NOMO-1 treated with DMSO at 0.1 percent for 48 hours (cell line): ENCODE results near the gene RTCA.
"Not testable (repeated sequence)": the region's sequence is repeated elsewhere in the genome, so short reads cannot be mapped to it uniquely, and the experiment has no call there.

Source experiments
- DNase-seq: peaks from one replicate; lab custom pipeline; 2025; ENCODE audit not compliant: unreplicated experiment; lab: John Stamatoyannopoulos, UW

RTCA gene

DNA sequence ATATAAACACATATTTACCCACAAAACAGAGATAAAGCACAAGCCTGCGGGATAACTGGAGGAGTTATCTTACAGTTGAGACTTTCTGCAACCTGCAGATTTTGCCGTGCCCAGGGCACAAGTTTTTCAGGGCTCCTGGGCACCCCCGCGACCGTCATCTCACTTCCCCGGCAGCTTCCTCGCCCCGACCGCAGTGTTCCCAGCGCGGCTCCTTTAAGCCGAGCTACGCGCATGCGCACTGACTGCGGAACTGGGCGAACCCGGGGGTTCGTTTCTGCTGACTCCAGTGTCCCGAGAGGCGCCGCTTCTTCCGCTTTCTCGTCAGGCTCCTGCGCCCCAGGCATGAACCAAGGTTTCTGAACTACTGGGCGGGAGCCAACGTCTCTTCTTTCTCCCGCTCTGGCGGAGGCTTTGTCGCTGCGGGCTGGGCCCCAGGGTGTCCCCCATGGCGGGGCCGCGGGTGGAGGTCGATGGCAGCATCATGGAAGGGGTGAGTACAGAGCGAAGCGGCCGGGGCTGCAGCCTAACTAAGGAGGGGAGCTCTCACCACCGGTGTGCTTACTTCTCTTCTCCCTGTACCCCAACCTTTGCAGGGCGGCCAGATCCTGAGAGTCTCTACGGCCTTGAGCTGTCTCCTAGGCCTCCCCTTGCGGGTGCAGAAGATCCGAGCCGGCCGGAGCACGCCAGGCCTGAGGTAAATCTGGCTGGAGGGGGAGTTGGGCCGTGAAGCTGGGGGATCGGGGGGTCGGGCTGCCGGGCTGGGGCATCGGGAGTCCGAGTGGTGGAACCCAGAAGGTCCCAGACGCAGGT lies at the start of gene RTCA:
Gene RTCA, plus strand, starts transcription at position 286 of the 810 bp plus-strand sequence. Its CDS starts 160 bp downstream, at position 446.
- DNase-seq, result peak; percentile 97

DNA sequence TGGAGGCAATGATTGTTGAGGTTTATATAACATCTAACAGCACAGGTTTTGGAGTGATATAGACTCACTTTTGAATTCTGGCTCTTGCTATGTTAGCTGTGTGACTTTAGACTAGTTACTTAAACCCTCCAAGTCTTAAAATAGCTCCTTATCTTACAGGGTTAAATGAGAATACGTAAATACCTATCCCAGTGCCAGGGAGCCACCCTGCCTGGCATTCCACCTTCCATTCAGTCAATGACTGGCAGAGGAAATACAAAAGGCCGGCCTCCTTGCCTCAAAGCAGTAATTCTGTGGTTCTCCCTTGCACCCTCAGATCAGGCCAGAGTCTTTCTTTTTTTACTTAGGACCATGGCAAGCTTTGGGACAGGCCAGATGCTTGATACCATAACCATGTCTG lies 48.2 kb upstream of the RTCA start:
- DNase-seq, result no peak

DNA sequence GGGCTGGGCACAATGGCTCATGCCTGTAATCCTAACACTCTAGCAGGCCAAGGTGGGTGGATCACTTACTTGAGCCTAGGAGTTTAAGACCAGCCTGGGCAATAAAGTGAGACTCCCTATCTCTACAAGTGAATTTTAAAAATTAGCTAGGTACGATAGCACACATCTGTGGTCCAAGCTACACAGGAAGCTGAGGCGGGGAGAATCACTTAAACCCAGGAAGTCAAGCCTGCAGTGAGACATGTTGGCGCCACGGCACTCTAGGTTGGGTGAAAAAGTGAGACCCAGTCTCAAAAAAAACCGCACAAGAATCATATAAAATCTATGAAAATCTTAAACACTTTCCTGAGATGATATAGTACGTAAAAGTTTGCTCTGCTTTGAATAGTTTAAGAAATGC lies 46.6 kb upstream of the RTCA start:
- DNase-seq, result no peak

DNA sequence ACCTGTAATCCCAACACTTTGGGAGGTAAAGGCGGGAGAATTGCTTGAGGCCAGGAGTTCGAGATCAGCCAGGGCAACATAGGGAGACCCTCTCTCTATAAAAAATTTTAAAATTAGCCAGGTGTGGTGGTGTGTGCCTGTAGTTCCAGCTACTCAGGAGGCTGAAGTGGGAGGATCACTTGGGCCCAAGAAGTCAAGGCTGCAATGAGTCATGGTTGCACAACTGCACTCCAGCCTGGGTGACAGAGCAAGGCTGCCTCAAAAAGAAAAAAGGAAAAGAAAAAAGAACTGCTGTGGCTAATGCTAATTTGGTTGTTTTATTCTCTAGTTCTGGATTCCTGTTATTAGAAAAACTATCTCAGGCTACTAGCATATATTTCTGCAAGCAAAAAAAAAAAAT lies 46.1 kb upstream of the RTCA start:
- DNase-seq, result no peak

DNA sequence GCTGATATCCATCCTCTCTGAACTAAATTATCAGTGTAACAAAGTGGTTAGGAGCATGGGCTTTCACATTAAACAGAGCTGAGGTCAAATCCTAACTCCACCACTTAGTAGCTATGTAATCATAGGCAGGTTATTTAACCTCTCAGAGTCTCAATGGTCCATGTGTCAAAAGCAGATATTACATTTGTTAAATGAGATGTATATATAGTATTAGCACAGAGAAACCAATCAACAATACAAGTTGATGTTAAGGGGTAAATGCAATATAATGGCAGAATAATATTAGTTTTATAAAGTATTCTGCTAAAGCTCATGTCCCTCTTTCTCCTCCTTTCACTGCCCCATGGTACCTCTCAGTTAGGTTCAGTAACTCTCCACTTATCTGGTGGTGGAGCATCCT lies 43.6 kb upstream of the RTCA start:
- DNase-seq, result no peak

DNA sequence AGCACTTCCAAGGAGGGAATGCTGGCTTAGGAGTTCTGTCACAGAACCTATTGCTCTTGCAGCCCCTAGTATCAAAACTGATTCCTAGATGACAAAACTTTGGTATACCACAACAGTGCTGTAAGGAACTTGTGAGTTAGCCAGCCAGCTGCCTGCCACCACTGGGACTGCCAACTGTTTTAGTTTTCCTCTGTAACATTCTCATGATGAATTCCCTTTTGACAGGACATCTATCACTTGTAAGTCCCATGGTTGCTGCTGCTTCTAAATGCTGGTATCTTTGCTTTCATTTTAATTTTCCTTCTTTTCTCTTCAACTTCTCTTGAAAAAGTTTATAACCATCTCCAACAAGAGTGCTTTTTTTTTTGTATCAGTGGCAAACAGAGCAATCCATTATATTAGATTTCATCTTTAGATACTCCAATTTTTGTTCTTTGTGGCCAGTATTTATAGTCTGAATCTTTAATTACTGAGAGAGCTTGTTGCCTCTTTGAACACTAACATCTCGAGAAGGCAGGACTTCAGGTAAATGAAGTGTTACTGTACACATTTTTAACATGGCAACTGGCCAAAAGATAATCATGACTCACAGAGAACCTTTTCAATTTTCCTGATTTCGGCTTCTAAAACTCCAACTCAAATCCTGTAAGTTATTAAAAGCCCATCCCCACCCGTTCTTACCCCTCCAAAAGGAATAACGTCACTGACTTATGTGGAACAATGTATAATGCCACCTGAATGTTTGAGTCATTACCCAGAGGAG lies 36.2 kb upstream of the RTCA start:
- DNase-seq, result no peak

DNA sequence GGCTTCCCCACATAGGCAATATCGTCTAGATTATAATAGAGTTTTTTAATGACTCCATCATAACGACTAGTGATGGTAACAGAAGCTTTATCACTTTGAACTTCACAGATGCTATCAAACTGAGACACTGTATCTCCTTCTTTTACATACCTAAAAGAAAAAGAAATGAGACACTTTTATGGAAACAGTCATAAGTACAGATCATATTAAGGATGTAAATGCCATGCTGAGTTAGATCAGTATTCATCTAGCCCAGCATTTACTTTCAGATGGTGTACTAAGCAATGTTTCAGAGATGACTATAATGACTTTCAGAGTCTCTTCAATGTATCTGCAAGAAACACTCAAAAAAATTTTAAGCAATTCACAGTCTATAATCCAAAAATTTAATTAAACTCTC lies 35.3 kb upstream of the RTCA start:
- no peak for DNase-seq

DNA sequence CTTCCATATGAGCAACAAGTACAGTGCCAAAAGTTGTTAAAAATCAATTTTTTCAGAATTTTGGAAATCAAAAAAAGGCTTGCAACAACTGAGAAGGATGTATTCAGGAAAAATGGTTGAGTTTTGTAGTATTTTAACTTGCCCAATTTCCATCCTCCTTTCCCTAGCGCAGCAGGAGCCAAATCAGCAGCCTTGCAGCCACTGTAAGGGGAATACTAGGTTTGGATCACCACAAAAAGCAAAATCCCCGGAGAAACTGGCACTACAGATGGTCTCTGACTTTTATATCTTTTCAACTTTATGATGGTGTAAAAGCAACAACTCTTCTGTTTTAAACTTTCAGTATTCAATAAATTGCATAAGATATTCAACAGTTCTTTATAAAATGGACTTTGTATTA lies 34.3 kb upstream of the RTCA start:
- no peak for DNase-seq

DNA sequence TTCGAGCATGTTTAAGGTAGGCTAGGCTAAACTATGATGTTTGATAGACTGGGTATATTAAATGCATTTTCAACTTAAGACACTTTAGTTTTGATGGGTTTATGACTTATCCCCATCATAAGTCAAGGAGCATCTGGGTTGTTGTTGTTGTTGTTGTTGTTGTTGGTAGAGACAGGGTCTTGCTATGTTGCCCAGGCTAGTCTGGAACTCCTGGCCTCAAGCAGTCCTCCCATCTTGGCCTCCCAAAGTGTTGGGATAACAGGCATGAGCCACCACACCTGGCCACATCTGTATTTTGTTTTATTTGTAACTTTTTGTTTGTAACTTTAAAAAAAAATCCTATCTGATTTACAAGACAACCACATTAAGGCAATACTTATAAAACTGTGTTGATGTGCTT lies 33.9 kb upstream of the RTCA start:
- DNase-seq, result no peak

DNA sequence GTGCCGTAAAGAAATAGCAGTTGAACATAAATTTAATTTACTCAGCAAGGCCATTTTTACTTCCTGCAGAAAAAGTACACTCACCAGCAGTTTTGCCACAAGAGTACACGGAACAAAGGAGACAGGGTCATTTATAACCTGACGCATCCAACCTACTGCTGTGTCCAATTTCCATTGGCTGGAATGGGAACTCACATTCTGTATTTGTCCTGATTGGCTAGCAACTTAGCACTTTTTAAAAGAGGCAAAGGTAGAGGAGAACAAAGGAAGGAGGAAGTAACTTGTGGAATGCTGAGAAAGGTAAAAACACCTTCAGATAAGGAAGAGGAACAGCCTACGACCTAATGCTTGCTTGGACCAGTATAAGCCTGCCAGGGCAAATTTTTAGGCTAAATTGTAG lies 32.5 kb upstream of the RTCA start:
- not testable (repeated sequence) for DNase-seq

DNA sequence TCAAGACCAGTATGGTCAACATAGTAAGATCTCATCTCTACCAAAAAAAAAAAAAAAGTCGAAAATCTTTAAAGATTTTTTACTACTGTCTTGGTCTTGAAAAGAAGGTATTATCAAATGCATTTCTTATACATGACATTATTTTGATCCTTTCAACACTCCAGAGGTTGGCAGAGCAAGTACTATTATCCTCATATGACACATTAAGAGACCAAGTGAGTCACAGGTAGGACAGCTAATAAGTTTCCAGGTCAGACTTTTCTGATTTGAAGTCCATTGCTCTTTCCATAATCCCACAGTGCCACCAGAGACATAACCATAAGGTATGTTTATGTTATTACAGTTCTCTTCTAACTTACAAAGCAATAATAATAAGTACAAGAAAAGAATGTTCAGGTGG lies 31.6 kb upstream of the RTCA start:
- DNase-seq, result no peak

DNA sequence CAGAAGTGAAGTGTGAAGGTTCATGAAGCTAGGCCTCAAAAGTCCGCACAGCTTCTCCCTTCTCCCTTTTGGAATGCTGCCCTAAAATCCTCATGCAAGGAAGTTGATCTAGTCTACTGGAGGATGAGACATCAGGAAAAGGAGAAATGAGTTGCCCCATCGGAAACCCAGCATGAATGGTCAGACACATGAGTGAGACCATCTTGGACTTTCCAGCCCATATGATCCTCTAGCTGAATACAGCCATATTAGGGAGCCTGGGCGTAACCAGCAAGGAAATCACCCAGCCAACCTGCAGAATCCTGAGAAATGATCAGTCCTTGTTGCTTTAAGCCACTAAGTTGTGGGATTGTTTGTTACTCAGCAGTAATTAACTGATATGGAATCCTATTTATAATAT lies 28.9 kb upstream of the RTCA start:
- no peak for DNase-seq

DNA sequence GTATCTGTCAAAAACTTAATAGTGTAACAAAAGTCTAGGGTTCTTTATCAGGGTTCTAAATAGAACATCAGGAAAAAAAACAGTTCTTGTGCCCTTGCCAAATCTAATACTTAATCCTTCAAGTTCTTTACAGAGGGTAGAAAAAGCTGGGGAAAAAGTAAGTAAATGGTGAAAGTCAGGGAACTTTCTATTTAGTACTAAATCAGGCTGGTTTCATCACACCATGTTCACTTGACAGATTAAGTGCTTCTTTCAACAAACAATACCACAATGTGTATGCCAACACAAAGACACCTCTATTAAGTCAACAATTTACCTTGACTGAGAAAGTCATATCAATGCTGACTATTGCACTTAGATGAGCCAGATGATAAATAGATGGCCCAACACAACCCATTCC lies 26.1 kb upstream of the RTCA start:
- DNase-seq, result no peak

DNA sequence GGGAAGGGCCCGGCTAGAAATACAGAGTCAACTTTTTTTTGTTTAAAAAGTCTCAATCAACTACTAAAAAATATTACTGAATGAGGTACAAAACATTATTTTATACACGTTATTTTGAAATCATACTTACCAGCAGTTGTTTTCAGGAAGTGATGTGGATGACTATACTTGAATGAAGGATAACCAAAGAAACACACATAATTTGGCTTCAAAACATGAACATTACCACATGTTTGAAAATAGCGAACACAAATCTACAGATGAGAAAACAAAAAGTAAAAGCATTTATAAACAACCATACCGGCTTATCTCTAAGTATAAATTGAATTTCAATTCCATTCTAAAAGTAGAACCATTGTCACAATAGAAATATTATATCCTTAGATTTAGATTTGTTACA lies 25.4 kb upstream of the RTCA start:
- no peak for DNase-seq

DNA sequence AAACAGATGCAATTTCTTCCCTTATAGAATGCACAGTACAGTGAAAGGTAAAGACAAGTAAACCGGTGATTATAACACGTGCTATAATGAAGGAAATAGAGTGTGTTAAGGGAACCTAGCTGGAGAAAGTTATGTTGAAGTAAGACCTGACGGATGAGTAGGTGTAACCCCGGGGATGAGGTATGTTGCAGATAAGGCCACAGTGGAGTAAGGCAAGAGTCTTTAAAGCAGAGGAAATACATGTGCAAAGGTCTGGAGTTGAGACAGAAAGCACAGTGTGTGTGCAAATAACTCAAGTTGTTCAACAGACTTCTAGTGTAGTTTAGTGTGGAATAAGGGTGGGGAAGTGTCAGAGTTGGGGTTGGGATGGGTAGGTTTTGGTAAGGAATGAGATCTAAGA lies 19.3 kb upstream of the RTCA start:
- no peak for DNase-seq

DNA sequence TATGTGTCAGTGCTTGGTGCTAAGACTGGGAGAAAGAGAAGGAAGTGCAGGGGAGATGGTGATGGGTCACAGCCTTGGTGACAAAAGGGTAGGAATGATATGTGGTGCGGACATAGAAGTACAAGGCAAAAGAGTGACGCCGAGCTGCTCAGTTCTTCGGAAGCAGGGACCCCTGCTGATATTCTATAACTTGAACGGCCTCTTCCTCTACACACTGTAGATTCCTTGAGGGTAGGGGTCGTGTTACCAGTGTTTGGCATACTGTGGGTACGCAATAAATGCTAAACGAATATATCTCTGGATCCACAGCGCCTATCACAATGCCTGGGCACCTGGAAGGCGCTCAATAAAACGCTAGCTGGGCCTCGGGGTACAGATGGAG lies 16.9 kb upstream of the RTCA start:
- no peak for DNase-seq

DNA sequence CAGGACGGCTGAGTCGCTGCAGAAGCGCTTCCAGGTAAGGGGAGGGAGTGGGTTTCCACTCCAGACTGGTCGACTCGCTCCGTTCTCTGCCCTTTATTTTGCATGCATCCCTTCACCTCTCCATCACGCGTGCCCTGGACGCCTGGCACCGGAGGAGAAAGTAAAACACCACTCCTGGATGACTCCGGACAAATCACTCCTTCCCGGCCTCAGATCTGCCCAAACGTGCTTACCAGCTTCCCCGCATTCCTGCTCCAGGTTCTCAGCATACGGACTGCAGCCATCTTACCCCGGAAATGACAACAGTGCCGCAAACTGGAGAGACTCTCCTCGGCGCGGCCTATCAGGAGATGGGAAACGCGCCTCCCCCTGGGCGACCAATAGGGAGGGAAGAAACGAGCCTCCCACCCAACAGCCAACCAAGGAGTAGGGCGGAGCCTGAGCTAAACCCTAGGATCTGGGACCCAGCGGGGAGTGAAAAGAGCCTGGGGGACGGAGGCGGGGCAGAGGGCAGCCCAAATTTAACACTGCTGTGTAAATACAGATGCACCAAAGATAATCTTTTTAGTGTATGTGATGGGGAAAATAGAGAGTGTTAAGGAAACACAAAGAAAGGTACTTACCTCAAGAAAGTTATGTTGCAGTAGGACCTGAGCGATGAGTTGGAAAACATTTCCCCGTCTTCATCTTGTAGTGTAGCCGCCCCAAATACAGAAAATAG lies 16.3 kb upstream of the RTCA start, which contains the start of gene DBT:
Gene DBT, minus strand, starts transcription at position 298 of the 721 bp plus-strand sequence. Its CDS starts 14 bp downstream, at position 284.
- peak; percentile 94 for DNase-seq

DNA sequence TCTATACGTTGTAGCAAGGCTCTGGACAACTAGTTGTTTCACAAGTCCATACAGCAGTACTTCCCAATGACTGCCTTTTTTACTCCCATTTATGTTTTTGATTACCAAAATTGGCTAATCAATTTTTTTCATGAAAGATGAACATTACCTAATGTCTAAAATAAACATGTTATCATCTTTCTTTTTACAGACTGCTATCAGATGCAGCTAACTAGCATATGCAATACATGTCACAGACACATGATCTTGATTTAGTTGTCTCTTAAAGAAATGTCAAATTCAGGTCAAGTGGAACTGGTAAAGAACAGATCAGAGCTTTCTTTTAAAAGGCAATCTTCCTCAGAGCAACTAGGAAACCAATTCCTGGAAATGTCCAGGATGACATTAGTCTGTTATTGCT lies 15.8 kb upstream of the RTCA start:
- no peak for DNase-seq

DNA sequence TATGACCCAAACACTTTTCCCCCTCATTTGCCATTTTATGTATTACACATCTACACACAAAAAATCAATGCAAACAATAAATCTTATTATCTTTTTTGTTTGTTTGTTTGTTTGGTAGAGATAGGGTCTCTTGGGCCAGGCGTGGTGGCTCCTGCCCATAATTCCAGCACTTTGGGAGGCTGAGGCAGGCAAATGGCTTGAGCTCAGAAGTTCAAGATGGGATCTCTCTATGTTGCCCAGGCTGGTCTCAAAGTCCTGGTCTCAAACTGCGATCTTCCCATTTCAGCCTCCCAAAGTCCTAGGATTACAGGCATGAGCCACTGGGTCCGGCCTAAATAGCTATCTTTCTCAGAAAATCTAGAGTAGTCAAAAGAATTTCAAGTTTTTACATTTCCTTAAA lies 15.2 kb upstream of the RTCA start:
- DNase-seq, result no peak

DNA sequence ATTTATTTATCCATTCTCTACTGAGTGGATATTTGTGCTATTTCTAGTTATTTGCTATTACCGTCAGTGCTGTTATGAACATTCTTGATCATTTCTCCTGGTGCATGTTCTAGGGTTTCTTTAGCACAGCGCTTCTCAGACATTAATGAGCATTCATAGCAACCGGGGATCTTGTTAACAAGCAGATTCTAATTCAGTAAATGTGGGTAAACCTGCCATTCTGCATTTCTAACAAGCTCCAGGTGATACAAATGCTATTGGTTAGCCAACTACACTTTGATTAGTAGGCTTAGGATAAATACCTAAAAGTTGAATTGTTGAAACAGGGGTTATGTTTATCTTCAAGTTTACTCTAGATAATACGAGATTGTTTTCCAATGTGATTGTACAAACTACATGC lies 13.1 kb upstream of the RTCA start:
- DNase-seq, result no peak

DNA sequence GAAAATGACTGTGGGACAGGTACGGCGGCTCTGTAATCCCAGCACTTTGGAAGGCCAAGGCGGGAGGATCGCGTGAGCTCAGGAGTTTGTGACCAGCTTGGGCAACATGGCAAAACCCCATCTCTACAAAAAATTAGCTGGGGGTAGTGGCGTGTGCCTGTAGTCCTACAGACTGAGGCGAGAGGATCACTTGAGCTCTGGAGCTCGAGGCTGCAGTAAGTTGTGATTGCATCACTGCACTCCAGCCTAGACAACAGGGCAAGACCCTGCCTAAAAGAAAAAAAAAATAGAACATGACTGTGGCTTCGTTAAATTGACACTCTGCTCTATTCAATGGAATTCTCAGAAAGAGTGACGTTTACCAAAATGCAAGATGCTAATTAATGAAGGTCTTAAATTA lies 12.5 kb upstream of the RTCA start:
- no peak for DNase-seq

DNA sequence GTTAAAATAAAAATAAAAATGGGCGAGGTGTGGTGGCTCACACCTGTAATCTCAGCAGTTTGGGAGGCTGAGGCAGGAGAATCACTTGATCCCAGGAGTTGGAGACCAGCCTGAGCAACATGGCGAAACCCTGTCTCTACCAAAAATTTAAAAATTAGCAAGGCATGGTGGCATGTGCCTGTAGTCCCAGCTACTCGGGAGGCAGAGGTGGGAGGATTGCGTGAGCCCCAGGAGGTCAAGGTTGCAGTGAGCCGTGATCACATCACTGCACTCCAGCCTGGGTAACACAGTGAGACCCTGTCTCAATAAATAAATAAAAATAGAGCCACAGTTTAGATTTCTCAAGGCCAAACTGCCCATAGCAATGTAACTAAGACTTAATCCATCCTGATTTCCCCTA lies 9.7 kb upstream of the RTCA start:
- not testable (repeated sequence) for DNase-seq
